Fibroblast of skin of right quadriceps (primary cell): ENCODE data around the gene KLRF2.
"Not testable (repeated sequence)": the region's sequence is repeated elsewhere in the genome, so short reads cannot be mapped to it uniquely, and the experiment has no call there.

Experiments used
- DNase-seq: peaks from one replicate; pipeline ENCODE4 v3.0.0-alpha.2; 2013

The KLRF2 gene

GRCh38 chr12:9881246-9881645 lies at the start of gene KLRF2:
TSS of gene KLRF2 (plus strand) at chr12:9881489. CDS start at chr12:9881596, 107 bp downstream.
- DNase-seq: no peak

GRCh38 chr12:9831720-9832119 lies 49.6 kb upstream of the KLRF2 start:
- no peak for DNase-seq

- no peak for DNase-seq
Observed at GRCh38 chr12:9843407-9843806, 37.9 kb upstream of the KLRF2 start.

GRCh38 chr12:9848899-9849298 lies 32.4 kb upstream of the KLRF2 start:
- DNase-seq: no peak

- DNase-seq: no peak
Observed at GRCh38 chr12:9851050-9851449, 30.2 kb upstream of the KLRF2 start.

GRCh38 chr12:9851927-9852326 lies 29.4 kb upstream of the KLRF2 start:
- no peak for DNase-seq

GRCh38 chr12:9856151-9856550 lies 25.1 kb upstream of the KLRF2 start:
- DNase-seq: no peak

GRCh38 chr12:9856894-9857293 lies 24.4 kb upstream of the KLRF2 start:
- DNase-seq: no peak

- DNase-seq: no peak
Observed at GRCh38 chr12:9858135-9858534, 23.2 kb upstream of the KLRF2 start.

GRCh38 chr12:9864913-9865675 lies 16.2 kb upstream of the KLRF2 start:
- DNase-seq: no peak

- no peak for DNase-seq
Observed at GRCh38 chr12:9866860-9867269, 14.4 kb upstream of the KLRF2 start.

GRCh38 chr12:9867531-9867930 lies 13.8 kb upstream of the KLRF2 start:
- no peak for DNase-seq

GRCh38 chr12:9868311-9868801 lies 12.9 kb upstream of the KLRF2 start:
- DNase-seq: no peak

GRCh38 chr12:9868951-9869306 lies 12.4 kb upstream of the KLRF2 start:
- DNase-seq: no peak

- peak; percentile 86 for DNase-seq
Observed at GRCh38 chr12:9869307-9870161, 11.8 kb upstream of the KLRF2 start, which contains the start of gene CLEC2B. TSS of gene CLEC2B (minus strand) at chr12:9869354.

- peak; percentile 1 for DNase-seq
Observed at GRCh38 chr12:9870286-9870866, 10.9 kb upstream of the KLRF2 start.

GRCh38 chr12:9872162-9872561 lies 9.1 kb upstream of the KLRF2 start:
- DNase-seq: no peak

GRCh38 chr12:9872742-9873141 lies 8.5 kb upstream of the KLRF2 start:
- DNase-seq: no peak

GRCh38 chr12:9876120-9876519 lies 5.2 kb upstream of the KLRF2 start:
- DNase-seq: not testable (repeated sequence)

- no peak for DNase-seq
Observed at GRCh38 chr12:9880532-9881078, 684 bp upstream of the KLRF2 start.

- DNase-seq: no peak
Observed at GRCh38 chr12:9881988-9882387, 699 bp downstream of the KLRF2 start.

- no peak for DNase-seq
Observed at GRCh38 chr12:9883175-9883574, 1.9 kb downstream of the KLRF2 start.

- DNase-seq: no peak
Observed at GRCh38 chr12:9888665-9889273, 7.5 kb downstream of the KLRF2 start.
